Activated T-helper 1 cell treated with Interleukin-2 at 50 U/mL for 16 hours (primary cell): ENCODE data around the gene GBP7.
"Not testable (repeated sequence)": the region's sequence is repeated elsewhere in the genome, so short reads cannot be mapped to it uniquely, and the experiment has no call there.

Source experiments
- DNase-seq: peaks from one replicate; pipeline ENCODE4 v3.0.0-alpha.2; 2020; ENCODE audit warnings: low read depth

The GBP7 gene

DNA sequence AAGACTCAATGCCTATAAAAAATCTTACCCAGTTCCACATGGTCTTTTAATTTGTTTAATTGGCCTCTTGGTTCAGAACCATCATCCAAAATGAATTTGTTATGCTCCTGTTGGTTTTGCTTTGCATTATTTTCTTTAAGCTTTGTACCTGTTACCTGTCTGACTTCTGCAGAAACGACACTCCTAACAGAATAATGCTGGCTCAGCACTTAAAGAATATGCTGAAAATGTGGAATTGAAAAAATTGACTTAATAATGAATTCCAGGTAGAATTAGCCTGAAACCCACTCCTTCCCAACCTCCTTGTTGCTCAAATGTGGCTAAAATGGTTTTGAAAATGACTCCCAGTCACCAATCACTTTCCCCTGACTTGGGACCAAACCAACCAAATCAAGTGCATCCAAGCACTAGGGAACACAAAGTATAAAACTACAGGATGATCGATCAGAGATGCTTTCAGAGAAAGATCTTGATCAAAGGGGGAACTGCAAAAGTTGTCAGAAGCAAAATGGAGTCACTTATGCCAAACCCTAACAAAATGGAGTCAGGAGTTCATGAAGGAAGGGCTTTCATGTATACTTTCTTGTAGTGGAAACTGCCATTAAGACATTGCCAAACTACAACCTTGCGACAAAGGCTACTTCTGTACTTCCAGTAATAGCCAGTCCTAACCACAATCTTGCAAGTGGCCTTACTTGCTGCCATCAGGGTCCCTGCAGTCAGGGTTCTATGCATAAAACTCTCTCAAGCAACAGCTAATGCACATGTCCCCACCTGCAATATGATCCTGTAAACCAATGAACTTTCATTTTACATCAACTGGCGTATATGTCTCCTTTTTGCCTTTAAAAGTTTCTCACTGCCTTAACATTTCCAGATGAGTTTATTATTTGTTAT, 5.4 kb downstream of the GBP7 start:
- DNase-seq: no peak

DNA sequence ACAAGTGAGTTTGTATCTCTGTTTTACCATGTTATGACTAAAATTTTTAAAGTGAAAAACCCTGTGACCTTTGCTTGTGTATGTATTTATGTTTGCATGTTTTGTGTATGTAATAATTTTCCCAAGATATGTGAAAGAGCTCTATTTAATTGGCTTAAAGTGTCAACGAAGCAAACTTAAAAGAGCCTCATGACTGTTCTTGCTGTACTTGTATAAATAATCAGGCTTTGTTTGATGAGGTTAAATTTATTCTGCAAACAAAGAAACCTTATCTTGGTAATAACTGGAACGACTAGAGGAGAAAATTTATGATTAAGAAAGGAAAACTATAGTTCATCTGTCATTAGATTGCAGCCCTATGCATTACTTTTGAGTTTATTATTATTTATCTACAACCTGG, 6.6 kb downstream of the GBP7 start:
- DNase-seq: no peak

DNA sequence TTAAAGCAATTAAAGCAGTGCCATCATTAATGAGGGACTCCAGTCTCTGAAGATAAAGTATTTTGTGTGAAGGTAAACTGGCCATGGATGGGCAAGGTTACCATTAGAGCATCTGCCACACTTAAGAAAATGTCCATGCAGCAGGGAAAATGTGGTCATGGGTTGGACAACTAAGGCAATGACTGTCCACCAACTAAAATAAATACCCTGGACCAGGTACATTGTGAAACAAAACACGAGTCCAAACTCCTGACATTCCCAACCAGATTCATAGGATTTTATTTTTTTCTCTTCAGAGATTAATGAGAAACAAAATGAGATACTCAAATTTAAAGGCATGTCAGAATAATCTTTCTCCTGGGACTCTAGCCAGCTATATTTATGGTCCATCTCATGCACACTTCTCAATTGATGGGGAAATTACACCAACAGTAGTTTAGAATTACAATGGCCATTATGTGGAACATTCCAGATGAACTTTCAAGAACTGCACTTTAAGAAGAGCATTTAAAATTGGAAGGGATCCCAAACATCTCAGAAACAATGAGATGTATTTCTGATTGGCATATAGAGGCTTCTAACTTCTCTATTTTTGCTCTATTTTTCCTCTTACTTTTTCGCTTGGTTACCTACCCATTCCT, 8.1 kb downstream of the GBP7 start:
- DNase-seq: no peak

DNA sequence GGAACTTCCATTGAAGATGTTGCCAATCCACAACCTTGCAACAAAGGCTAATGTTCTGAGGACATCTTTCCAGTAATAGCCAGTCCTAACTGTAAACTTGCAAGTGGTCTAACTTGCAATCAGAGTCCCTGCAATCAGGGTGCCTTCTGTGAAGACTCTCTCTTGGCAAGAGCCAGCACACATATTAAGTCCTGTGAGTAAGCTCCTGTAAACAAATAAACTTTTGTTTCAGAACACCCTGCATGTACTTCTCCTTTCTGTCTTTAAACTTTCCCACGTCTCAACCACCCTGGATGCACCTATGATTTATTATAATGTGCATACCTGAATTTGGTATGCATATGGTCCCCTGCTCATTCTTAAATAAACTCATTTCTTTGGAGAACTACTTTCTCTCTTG, 9.1 kb downstream of the GBP7 start:
- DNase-seq: no peak

DNA sequence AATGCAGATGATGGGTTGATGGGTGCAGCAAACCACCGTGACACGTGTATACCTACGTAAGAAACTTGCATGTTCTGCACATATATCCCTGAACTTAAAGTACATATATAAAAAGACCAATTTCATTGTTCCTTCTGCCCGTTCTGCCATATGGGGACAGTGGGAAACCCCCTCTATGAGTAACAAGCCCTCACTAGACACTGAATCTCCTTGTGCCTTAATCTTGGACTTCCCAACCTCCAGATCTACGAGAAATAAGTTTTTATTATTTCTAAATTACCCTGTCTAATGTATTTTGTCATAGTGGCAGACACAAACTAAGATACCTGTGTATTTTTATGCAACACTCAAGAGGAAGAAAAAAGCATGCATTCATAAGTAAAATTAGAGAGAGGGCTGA, 10.0 kb downstream of the GBP7 start:
- no peak for DNase-seq

DNA sequence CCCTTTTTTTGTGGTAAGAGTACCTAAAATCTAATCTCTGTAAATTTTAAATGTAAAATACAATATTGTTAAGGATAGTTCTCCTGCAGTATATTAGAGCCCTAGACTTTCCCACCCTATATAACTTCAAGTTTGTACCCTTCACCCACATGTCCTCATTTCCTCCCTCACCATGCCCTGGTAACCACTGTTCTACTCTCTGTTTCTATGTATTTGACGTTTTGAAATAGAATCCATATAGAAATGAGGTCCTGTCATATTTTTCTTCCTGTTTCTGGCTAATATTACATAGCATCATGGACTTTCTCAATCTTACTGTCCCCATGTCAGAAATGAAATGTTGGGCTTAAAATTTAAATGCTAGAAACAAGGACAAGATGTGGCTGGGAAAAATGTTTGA, 24.8 kb downstream of the GBP7 start:
- no peak for DNase-seq

DNA sequence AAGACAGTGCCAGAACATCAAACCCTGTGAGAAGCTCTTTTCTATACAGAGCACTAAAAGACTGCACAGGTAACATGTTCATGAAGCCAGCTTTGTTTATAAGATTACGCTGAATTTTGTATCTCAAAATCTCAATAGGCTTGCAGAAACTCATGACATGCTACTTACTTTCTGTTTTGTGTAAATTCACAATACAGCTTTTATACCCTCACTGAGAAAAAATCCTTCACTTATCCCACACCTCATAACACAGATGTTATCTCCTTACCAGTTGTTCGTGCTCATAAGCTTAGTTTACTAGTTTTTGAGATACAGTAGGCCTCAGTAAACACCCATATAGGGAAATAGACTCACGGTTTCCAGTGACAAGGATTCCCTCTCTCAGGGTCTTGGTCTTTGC, 25.8 kb downstream of the GBP7 start:
- DNase-seq: no peak

DNA sequence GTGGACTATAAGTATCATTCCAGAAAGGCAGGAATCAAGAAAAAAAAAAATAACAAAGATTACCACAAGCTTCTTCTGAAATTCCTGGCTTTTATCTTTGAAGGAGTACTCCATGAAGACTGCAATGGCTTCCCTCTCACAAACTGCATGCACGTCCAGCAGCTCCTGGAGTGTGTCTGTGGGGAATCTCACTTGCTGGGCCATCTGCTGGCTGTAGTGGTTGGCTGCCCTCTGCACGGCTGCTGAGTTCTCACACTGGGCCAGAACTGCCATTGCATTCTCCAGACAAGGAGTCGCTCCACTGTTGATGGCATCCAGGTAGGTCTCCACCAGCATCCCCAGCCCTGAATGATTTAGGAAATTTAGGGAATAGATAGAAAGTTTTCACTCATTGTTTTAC, 26.6 kb downstream of the GBP7 start:
- no peak for DNase-seq

DNA sequence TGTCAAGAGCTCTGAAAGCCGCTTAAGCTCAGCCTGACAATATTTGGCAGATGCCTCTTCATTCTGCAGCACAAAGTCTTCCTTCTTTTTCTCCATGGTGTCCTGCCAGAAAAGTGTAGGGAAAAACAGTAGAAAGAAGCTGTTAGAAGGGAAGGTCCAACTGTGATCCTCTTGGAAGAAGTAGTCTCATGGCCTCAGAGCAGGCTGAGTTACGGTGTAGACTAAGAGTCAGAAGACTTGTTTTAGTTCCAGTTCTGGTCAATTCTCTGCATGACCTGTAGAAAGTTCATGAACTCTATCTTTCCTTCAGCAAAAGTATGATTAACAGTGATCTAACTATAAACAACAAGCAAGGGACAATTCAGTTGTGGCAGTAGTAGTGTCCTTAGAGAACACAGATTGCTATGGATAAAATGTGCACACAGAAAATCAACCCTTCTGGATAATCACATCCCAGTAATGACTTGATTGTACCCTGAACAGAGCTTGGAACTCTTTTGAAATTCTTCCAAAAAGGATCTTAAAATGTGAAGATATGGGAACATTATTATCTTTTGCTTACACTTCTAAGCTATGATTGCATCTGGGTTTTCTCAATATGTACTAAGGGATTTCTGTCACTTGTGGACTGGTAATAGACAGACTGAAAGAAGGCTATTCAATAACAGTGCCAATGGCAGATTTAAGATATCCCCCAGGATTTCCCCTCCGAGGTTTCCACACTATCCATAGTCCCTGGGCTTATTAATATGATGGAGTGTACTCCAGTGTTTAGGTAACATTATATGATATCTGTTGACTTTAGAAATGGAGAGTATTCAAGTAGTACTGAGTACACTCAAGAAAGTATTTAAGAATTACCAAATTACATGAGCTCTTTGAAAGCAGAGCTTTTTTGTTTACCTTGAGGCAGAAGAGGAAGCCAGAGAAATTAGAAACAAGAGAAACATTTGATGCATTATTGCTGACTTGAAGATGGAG, 27.8 kb downstream of the GBP7 start:
- DNase-seq: no peak

DNA sequence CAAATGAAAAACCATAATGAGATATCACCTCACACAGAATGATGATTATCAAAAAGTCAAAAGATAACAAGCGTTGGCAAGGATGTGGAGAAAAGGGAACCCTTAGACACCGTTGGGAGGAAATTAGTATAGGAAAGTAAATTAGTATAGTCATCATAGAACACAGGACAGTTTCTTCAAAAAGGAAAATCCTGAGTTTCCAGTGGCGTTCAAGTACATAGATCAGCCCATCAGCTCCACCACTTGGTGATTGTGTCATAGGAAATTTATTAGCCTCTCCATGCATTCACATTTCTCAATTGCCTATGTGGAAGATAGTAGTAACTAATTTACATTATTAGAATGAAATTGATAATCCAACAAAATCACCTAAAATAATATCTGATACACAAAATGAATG, 29.1 kb downstream of the GBP7 start:
- DNase-seq: no peak

DNA sequence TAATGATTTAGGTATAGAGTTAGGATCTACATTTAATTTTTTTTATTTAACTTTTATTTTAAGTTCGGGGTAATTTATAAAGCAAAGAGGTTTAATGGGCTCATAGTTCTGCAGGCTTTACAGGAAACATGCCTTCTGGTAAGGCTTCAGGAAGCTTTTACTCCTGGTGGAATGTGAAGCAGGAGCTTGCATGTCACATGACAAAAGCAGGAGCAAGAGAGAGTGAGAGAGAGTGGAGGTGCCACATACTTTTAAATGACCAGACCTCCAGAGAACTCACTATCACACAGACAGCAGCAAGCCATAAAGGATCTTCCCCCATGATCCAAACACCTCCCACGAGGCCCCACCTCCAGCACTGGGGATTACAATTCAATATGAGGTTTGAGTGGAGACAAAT, 32.3 kb downstream of the GBP7 start:
- no peak for DNase-seq

DNA sequence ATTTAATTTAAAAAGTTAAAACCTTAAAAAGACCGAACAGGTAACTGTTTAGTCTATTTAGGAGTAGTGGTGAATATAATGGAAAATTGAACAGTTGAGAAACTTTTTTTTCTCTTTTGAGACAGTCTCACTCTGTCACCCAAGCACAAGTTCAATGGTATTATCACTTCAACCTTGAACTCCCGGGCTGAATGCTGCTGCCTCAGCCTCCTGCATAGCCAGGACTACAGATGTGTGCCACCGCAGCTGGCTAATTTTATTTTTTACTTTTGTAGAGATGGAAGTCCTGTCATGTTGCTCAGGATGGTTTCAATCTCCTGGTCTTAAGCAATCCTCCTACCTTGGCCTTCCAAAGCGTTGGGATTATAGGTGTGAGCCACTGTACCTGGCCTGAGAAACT, 33.6 kb downstream of the GBP7 start:
- DNase-seq: no peak

DNA sequence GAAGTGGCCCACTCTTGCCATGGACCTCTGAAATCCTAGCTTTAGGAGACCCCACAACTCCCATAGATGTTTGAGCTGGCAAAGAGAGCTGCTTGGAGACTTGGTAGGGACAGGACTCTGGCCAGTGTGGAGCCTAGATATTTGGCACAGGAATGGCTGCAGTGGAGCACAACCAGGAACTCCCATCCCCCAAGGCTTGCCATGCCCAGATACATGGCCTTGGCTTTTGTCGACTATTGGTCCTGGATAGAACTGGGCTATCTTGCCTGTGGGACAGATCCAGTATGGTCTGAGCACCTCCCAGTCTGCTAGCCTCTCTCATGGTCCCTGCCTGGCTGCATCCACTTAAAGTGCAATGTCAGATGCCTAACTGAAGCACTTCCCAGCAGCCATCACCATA, 42.1 kb downstream of the GBP7 start:
- no peak for DNase-seq

DNA sequence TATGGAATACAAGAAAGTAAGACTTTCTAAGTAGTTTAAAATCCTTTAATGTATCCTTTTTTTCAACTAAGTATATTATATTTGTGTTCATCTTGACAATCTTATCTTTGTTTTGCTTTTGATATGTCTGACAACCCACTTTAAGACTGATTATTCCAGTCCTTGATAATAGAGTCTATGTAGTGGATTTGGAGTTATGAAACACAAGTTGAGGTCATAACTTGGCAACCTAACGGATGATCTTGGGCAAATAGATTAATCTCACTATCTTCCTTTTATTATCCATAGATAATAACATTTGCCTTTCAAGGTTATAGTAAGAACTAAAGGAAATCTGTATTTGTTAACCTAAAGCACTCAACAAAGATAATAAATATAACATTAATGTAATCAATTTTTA, 45.1 kb downstream of the GBP7 start:
- no peak for DNase-seq

DNA sequence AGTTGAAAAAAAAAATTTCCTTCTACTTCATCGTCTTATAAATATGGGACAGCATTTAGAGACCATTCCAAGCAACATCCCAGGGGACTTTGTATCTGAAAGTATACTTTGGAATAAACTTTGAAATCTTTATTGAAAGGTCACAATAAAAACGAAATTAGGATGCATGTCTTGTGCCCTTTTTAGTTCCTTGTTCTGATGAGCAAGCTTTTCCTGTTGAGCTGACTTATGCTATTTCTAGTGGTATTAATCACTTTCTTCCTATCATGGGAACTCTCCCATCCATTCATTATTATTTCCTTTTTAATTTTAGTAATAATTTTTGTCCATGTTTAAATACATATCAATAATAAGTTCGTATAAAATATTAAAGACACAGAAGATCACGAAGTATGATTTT, 45.9 kb downstream of the GBP7 start:
- DNase-seq: no peak

DNA sequence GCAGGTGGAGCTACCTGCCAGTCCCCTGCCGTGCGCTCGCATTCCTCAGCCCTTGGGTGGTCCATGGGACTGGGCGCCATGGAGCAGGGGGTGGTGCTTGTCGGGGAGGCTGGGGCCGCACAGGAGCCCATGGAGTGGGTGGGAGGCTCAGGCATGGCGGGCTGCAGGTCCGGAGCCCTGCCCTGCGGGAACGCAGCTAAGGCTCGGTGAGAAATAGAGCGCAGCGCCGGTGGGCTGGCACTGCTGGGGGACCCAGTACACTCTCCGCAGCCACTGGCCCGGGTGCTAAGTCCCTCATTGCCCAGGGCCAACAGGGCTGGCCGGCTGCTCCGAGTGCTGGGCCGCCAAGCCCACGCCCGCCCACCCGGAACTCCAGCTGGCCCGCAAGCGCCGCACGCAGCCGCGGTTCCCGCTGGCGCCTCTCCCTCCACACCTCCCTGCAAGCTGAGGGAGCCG, 47.8 kb downstream of the GBP7 start:
- DNase-seq: not testable (repeated sequence)

DNA sequence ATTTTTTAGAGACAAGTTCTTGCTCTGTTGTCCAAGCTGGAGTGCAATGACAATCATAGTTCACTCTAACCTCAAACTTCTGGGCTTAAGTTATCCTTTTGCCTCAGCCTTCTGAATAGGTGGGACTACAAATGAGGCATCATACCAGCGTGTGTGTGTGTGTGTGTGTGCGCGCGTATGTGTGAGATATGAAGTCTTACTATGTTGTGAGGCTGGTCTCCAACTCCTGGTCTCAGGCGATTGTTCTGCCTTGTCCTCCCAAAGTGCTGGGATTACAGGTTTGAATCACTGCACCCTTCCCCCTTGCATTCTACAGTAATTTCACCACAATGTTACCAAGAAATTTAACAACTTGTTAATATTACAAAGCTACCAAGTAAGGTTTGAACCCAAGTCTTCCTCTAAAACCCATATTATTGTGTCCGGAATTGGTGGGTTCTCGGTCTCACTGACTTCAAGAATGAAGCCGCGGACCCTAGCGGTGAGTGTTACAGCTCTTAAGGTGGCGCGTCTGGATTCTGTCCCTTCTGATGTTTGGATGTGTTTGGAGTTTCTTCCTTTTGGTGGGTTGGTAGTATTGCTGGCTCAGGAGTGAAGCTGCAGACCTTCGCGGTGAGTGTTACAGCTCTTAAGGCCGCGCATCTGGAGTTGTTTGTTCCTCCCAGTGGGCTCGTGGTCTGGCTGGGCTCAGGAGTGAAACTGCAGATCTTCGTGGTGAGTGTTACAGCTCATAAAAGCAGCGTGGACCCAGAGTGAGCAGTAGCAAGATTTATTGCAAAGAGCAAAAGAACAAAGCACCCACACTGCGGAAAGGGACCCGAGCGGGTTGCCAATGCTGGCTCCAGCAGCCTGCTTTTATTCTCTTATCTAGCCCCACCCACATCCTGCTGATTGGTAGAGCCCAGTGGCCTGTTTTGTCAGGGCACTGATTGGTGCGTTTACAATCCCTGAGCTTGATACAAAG, 48.9 kb downstream of the GBP7 start:
- peak; percentile 61 for DNase-seq

DNA sequence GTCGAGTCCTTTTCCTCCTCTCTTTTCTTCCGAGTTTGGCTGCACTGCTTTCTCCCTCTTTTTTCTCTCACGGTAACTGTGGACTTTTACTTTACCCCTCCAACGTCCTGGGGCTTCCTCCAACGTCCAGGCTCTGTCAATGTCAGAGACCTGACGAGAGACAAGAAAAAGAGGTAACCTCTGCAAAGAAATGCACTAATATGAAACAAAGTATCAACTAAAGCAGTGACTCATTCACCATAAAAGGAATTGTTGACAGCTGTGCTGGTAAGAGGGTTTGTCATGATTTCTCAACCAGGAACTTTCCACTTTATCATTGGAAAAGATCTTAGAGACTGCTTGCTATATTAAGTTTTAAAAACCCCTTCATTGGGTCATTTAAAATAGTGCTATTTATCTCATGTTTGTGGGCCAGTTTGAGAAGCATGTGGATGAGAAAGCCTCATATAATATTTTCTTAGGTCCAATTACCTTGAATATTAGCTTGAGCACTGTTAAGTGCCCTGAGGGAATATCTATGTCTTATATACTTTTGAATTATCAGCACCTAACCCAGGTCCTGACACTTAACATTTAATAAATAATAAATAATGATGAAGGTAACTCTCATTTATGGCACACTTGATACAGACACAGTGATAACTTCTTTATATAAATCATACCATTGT, 49.8 kb downstream of the GBP7 start, which contains the start of gene GBP2:
Gene GBP2 (minus strand): TSS at position 202 of the 668 bp plus-strand sequence. CDS start 4,148 bp downstream, outside the sequence.
- no peak for DNase-seq

DNA sequence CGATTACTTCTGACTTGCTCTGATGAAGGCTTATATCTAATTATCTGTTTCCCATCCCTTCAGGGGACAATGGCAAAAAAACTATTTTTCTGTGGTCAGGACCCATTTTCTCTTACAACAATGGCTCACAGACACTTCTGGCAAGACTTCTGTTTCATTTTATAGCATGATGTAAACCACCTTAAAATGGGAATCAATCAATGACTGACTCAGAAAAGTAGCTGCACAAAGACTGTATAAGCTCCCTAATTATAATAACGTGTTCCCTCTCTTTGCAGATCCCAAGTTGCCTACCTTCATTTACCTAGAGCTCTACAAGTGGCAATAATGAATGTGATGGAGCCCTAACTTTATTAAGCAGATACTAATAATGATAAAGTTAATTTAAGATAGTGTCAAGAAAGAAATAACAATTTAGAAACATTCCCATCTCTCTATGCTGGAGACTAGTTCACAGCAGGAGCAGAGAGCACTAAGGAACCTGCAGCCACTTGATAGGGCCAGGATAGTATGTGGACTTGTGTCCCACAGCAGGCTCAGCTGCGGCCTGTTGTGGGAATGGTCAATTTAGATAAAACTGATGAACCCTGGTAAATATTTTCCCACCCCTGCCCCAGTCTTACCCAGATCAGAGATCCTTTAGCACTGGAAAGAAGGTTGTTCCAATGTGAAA, 50.4 kb downstream of the GBP7 start:
- DNase-seq: no peak

DNA sequence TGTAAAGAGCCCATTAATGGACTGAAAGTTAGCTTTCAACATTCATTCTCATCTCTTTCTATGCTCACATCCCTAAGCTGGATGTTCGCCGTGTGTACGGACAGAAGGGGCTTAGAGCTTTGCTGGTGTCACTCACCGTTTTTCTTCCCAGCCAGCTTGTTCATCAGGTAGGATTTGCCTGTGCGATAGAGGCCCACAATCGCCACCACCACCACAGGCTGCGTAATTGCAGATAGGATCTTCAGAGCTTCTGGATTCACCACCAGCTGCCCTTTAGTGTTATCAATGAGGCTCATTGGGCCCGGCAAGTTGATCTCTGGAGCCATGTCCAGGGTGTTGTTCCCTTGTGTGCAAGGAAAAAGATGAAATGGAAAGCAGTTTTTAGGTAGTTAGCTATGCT, 54.2 kb downstream of the GBP7 start:
- DNase-seq: no peak
